PFSK-1 (cell line): ENCODE data around the gene SLAMF7.

Source experiments
- FOXP2 ChIP-seq: optimal IDR thresholded peaks from 2 replicates; pipeline ENCODE3; 2011; ENCODE audit warnings: borderline replicate concordance, control low read depth, inconsistent platforms; ENCODE audit not compliant: insufficient read depth; ENCODE audit errors: extremely low read length, extremely low read depth
- POLR2AphosphoS5 ChIP-seq: IDR thresholded peaks from 2 replicates; pipeline ENCODE4 v1.6.1; 2012; ENCODE audit warnings: low read depth, mild to moderate bottlenecking, control low read depth, low read length, moderate library complexity
- REST ChIP-seq, 2 experiments: IDR thresholded peaks; 2 replicates each; pipeline versions ENCODE4 v1.6.1 to v1.8.0; 2011 to 2012; ENCODE audit warnings: low read depth in 2 of 2, low read length in 2 of 2, control low read depth in 1 of 2, inconsistent platforms in 1 of 2, mild to moderate bottlenecking in 1 of 2, moderate library complexity in 1 of 2; ENCODE audit not compliant: insufficient read depth in 1 of 2
- SIN3A ChIP-seq: IDR thresholded peaks from 2 replicates; pipeline ENCODE4 v1.6.1; 2012; ENCODE audit warnings: mild to moderate bottlenecking, low read length, moderate library complexity, borderline replicate concordance; ENCODE audit not compliant: insufficient read depth
- TAF1 ChIP-seq: IDR thresholded peaks from 2 replicates; pipeline ENCODE4 v1.6.1; 2012; ENCODE audit warnings: low read length, control low read depth, borderline replicate concordance; ENCODE audit not compliant: insufficient read depth

SLAMF7 gene

GRCh38 chr1:160767395-160768294 is 28.6 kb downstream of the SLAMF7 start:
- no peak for TF ChIP-seq REST (IDR thresholded peaks at IDR 0.05; ENCODE audit: insufficient read depth in 1 of 2, low read depth in 2 of 2, low read length in 2 of 2)
- no peak for TF ChIP-seq FOXP2
- TF ChIP-seq SIN3A = no peak
- TF ChIP-seq TAF1 = no peak
- TF ChIP-seq POLR2AphosphoS5 = no peak

GRCh38 chr1:160768295-160768657 is 29.2 kb downstream of the SLAMF7 start:
- TF ChIP-seq TAF1 (no peak), REST (IDR thresholded peaks at IDR 0.05; ENCODE audit: insufficient read depth in 1 of 2, low read depth in 2 of 2, low read length in 2 of 2) (no peak), SIN3A (no peak), POLR2AphosphoS5 (no peak), FOXP2 (no peak)

GRCh38 chr1:160772331-160772730 is 33.3 kb downstream of the SLAMF7 start:
- TF ChIP-seq POLR2AphosphoS5 (no peak), REST (IDR thresholded peaks at IDR 0.05; ENCODE audit: insufficient read depth in 1 of 2, low read depth in 2 of 2, low read length in 2 of 2) (no peak)

GRCh38 chr1:160773093-160773492 is 34.0 kb downstream of the SLAMF7 start:
- no peak for TF ChIP-seq SIN3A
- no peak for TF ChIP-seq FOXP2
- TF ChIP-seq REST (IDR thresholded peaks at IDR 0.05; ENCODE audit: insufficient read depth in 1 of 2, low read depth in 2 of 2, low read length in 2 of 2) = no peak
- TF ChIP-seq TAF1 = no peak
- TF ChIP-seq POLR2AphosphoS5 = no peak
